Lower lobe of right lung (tissue), 2 donors: Measurements from ENCODE around the gene GPBP1L1. TPM values are rescaled to one million over a fixed set of nuclear protein-coding genes. Genes with fewer than 3 reads are reported as not detected.
A peak's percentile ranks its signal among the peaks of the same experiment; 100 is the strongest.
"Not testable (repeated sequence)": the region's sequence is repeated elsewhere in the genome, so short reads cannot be mapped to it uniquely, and the experiment has no call there.

Experiments
- ATAC-seq, 2 donors: fragments of 200-7000 bp; cut with Tn5 transposase; one replicate each; pipeline ENCODE4 v1.9.1; 2020 to 2022; ENCODE audit warnings: mild to moderate bottlenecking in 2 of 2, moderate library complexity in 2 of 2
- DNase-seq: peaks from one replicate; pipeline ENCODE4 v3.0.0-alpha.2; 2020
- H3K27ac ChIP-seq: fragments of 200-600 bp; one replicate; pipeline ENCODE4 v1.8.0; 2022
- H3K27me3 ChIP-seq: fragments of 200-600 bp; one replicate; pipeline ENCODE4 v1.8.0; 2022; ENCODE audit warnings: low read depth
- H3K36me3 ChIP-seq: fragments of 200-600 bp; one replicate; pipeline ENCODE4 v1.8.0; 2022; ENCODE audit warnings: mild to moderate bottlenecking
- H3K4me1 ChIP-seq: fragments of 200-600 bp; one replicate; pipeline ENCODE4 v1.8.0; 2022
- H3K4me3 ChIP-seq: fragments of 200-600 bp; one replicate; pipeline ENCODE4 v1.8.0; 2022; ENCODE audit warnings: mild to moderate bottlenecking
- H3K9me3 ChIP-seq: fragments of 200-600 bp; one replicate; pipeline ENCODE4 v1.8.0; 2022
- CTCF ChIP-seq: fragments of 200-600 bp; IDR thresholded peaks from one replicate; pipeline ENCODE4 v1.8.0; 2022; ENCODE audit warnings: antibody characterized with exemption, mild to moderate bottlenecking
- intact Hi-C: fragments of 100-400 bp; cut with DNase I; formaldehyde crosslinking; loops from one replicate; pipeline ENCODE4 v1.11.0; 2022
- total RNA-seq: library from RNA; stranded (reverse); fragmentation: NEBNext Ultra II Directional; extraction: Animal tissue kit (Norgen Biotek cat#: 25700); gene quantifications from one replicate; pipeline ENCODE4 v1.2.1, GENCODE V29; 2021
- donor health status: DM: no; HTN: yes; CAD: no; lungs with severe emphysema.

The GPBP1L1 gene
- total RNA-seq, 1 donor from 2014 or later: 146 TPM

GRCh38 chr1:45604239-45604638 lies 82.1 kb downstream of the GPBP1L1 start:
- intact Hi-C loops: no loop called here
- peaks cover 14% of the 10 kb centered on the region for H3K4me1 ChIP-seq
- TF ChIP-seq CTCF: no peak
- DNase-seq (no peak), ATAC-seq (no peak)
- H3K27ac ChIP-seq: no peak overlapping the region
- H3K27me3 ChIP-seq: no peaks in the 10 kb centered on the region
- peaks cover 22% of the 10 kb centered on the region for H3K36me3 ChIP-seq
- H3K9me3 ChIP-seq: no peaks in the 10 kb centered on the region
- no peak overlapping the region for H3K4me3 ChIP-seq

- H3K4me3 ChIP-seq, DNase-seq, H3K9me3 ChIP-seq, intact Hi-C loops, H3K27ac ChIP-seq, H3K4me1 ChIP-seq, ATAC-seq, H3K27me3 ChIP-seq: not testable (repeated sequence)
- peaks cover 49% of the 10 kb centered on the region for H3K36me3 ChIP-seq
Observed at GRCh38 chr1:45596765-45597164, 89.6 kb downstream of the GPBP1L1 start.

GRCh38 chr1:45594412-45594811 lies 91.9 kb downstream of the GPBP1L1 start:
- Histone ChIP-seq H3K36me3 (peaks cover 49% of the 10 kb centered on the region), H3K4me1 (no peaks in the 10 kb centered on the region), H3K27me3 (no peaks in the 10 kb centered on the region), H3K9me3 (no peaks in the 10 kb centered on the region), H3K4me3 (no peak overlapping the region), H3K27ac (no peak overlapping the region)
- intact Hi-C loops: no loop called here
- ATAC-seq (no peak), DNase-seq (no peak)
- no peak for TF ChIP-seq CTCF

- H3K27me3 ChIP-seq: no peaks in the 10 kb centered on the region
- H3K4me3 ChIP-seq: peak overlapping the region; percentile 22
- no peaks in the 10 kb centered on the region for H3K9me3 ChIP-seq
- H3K27ac ChIP-seq: no peak overlapping the region
- no peak for TF ChIP-seq CTCF
- H3K36me3 ChIP-seq: peaks cover 31% of the 10 kb centered on the region
- peaks cover 20% of the 10 kb centered on the region for H3K4me1 ChIP-seq
- intact Hi-C loops: no loop called here
- DNase-seq (no peak), ATAC-seq (no peak)
Observed at GRCh38 chr1:45589861-45590260, 96.5 kb downstream of the GPBP1L1 start.

- peaks cover under 1% of the 10 kb centered on the region for H3K36me3 ChIP-seq
- no peaks in the 10 kb centered on the region for H3K9me3 ChIP-seq
- H3K4me3 ChIP-seq: peak overlapping the region; percentile 21
- TF ChIP-seq CTCF: no peak
- peaks cover 23% of the 10 kb centered on the region for H3K4me1 ChIP-seq
- no peak overlapping the region for H3K27ac ChIP-seq
- H3K27me3 ChIP-seq: no peaks in the 10 kb centered on the region
- DNase-seq: no peak
- intact Hi-C loops: no loop called here
- ATAC-seq: no peak
Observed at GRCh38 chr1:45586769-45587168, 99.6 kb downstream of the GPBP1L1 start.

- DNase-seq (no peak), ATAC-seq (no peak)
- H3K4me1 ChIP-seq: peaks cover 23% of the 10 kb centered on the region
- no peaks in the 10 kb centered on the region for H3K36me3 ChIP-seq
- no peaks in the 10 kb centered on the region for H3K27me3 ChIP-seq
- intact Hi-C loops: no loop called here
- H3K4me3 ChIP-seq: peak overlapping the region; percentile 100
- no peak for TF ChIP-seq CTCF
- H3K27ac ChIP-seq: peak overlapping the region; percentile 96
- H3K9me3 ChIP-seq: no peaks in the 10 kb centered on the region
Observed at GRCh38 chr1:45585496-45586075, 100.7 kb downstream of the GPBP1L1 start.
